ENCODE data around the gene HECW1. TPM values are rescaled to one million over a fixed set of nuclear protein-coding genes. Genes with fewer than 3 reads are reported as not detected.

The HECW1 gene
- total and polyA plus RNA-seq, 2 of the 8 experiments (the other 6 are each of a cell fraction or from before 2014, with no cell fraction given) = 2.9 to 12.7 TPM

- WGBS, 2 experiments (ENCODE audit: extremely low coverage in 1 of 2, insufficient coverage in 1 of 2, insufficient read length in 1 of 2, insufficient replicate concordance in 2 of 2, low coverage in 1 of 2, low lambda C conversion rate in 2 of 2, missing lambda C conversion rate in 1 of 2) = 96 to 100% methylated on average over 1 to 6 of the region's 6 CpGs
- no peak overlapping the region for H3K9ac ChIP-seq (replicated peaks in 1 of 4; ENCODE audit: extremely low read depth in 1 of 4, low read depth in 3 of 4, low read length in 3 of 4)
- no peak overlapping the region for H3K18ac ChIP-seq (ENCODE audit: extremely low read depth, low read length)
- H3K27ac ChIP-seq (ENCODE audit: low read depth, low read length) = no peak overlapping the region
- H3K4me1 ChIP-seq (replicated peaks in 1 of 4; ENCODE audit: control insufficient read depth in 3 of 4, insufficient read depth in 4 of 4, low read length in 3 of 4) = peaks cover 3 to 12% (median 6%) of the 10 kb centered on the region in 4 experiments; a peak in 6 of 7 replicates
- CTCF ChIA-PET (ENCODE audit: partially characterized antibody) = interaction anchor here (1.6 kb wide), 1 partner anchor 12 kb away, joined by 5 read pairs; no protein-coding TSS in a partner anchor
- H3K56ac ChIP-seq (replicated peaks; ENCODE audit: insufficient read length, low read depth, low read length) = no peak overlapping the region
- no peak overlapping the region for H2BK12ac ChIP-seq (ENCODE audit: low read depth, low read length)
- H3K4me3 ChIP-seq (ENCODE audit: extremely low read depth in 1 of 4, insufficient read depth in 2 of 4, low read depth in 3 of 4, low read length in 4 of 4) = no peak overlapping the region
- no peak overlapping the region for H4K91ac ChIP-seq (replicated peaks; ENCODE audit: insufficient read length, low read length)
- no peak overlapping the region for H4K5ac ChIP-seq (ENCODE audit: insufficient read length, low read depth, low read length)
- no peaks in the 10 kb centered on the region for H3K9me3 ChIP-seq (ENCODE audit: insufficient read depth in 2 of 2, low read depth in 1 of 2, low read length in 1 of 2)
- no peak overlapping the region for H2BK5ac ChIP-seq (ENCODE audit: low read depth, low read length)
- no peak overlapping the region for H2BK15ac ChIP-seq (ENCODE audit: low read length)
- peak in 1 of 2 experiments; percentile 27 for DNase-seq (ENCODE audit: low read depth in 1 of 2, low spot score in 2 of 2)
- H2BK20ac ChIP-seq (ENCODE audit: low read length) = no peak overlapping the region
- no peak overlapping the region for H3K4me2 ChIP-seq (ENCODE audit: insufficient read depth in 1 of 2, low read depth in 2 of 2, low read length in 2 of 2)
- no peak overlapping the region for H3K14ac ChIP-seq (ENCODE audit: insufficient read length)
- no peaks in the 10 kb centered on the region for H3K23me2 ChIP-seq (ENCODE audit: low read depth, low read length)
- no peaks in the 10 kb centered on the region for H3K79me2 ChIP-seq (ENCODE audit: control insufficient read depth in 1 of 2, insufficient read depth in 2 of 2, low read length in 2 of 2)
- no peak overlapping the region for H2AFZ ChIP-seq (ENCODE audit: low read length)
- no peak overlapping the region for H3K4ac ChIP-seq (replicated peaks; ENCODE audit: insufficient read length, low read depth, low read length)
- TF ChIP-seq BACH1 (IDR thresholded peaks at IDR 0.05; ENCODE audit: low read length) (no peak), SIX5 (IDR thresholded peaks at IDR 0.05; ENCODE audit: low read depth, low read length) (no peak), HDAC2 (IDR thresholded peaks at IDR 0.05; ENCODE audit: borderline replicate concordance in 1 of 2, low read depth in 2 of 2, low read length in 2 of 2) (no peak), RFX5 (IDR thresholded peaks at IDR 0.05; ENCODE audit: borderline replicate concordance, low read depth, low read length) (no peak), KDM1A (IDR thresholded peaks at IDR 0.05; ENCODE audit: borderline replicate concordance, low read length) (no peak), RXRA (IDR thresholded peaks at IDR 0.05; ENCODE audit: insufficient read depth, low read depth, low read length) (no peak), TEAD4 (IDR thresholded peaks at IDR 0.05; ENCODE audit: low read depth, low read length) (no peak), TBP (IDR thresholded peaks at IDR 0.05; ENCODE audit: low read depth, low read length) (no peak), TAF1 (IDR thresholded peaks at IDR 0.05; ENCODE audit: low read depth, low read length) (no peak)
- H3K36me3 ChIP-seq (ENCODE audit: control insufficient read depth in 2 of 4, insufficient read depth in 4 of 4, low read length in 3 of 4) = no peaks in the 10 kb centered on the region
- POLR2A ChIA-PET (ENCODE audit: partially characterized antibody) = no interaction called here
- no peak overlapping the region for H4K8ac ChIP-seq (ENCODE audit: extremely low read depth, insufficient read depth, low read length)
- no peak overlapping the region for H3K23ac ChIP-seq (ENCODE audit: insufficient read length)
- H2BK120ac ChIP-seq (replicated peaks; ENCODE audit: low read depth, low read length) = no peak overlapping the region
- H2AK5ac ChIP-seq (ENCODE audit: low read depth, low read length) = no peak overlapping the region
- H3K27me3 ChIP-seq (replicated peaks in 1 of 4; ENCODE audit: control insufficient read depth in 3 of 4, extremely low read depth in 1 of 4, insufficient read depth in 3 of 4, low read length in 3 of 4) = no peaks in the 10 kb centered on the region
- FAIRE-seq = no peak
- no peaks in the 10 kb centered on the region for H3K79me1 ChIP-seq (ENCODE audit: low read depth, low read length)
- no peaks in the 10 kb centered on the region for H4K20me1 ChIP-seq (replicated peaks in 1 of 2; ENCODE audit: control insufficient read depth in 1 of 2, insufficient read depth in 2 of 2, low read length in 2 of 2)
Observed at GRCh38 chr7:43467846-43468245, 355.4 kb downstream of the HECW1 start.

Measured in H1 (cell line).